ENCODE data around the gene KIAA1671. TPM values are rescaled to one million over a fixed set of nuclear protein-coding genes. Genes with fewer than 3 reads are reported as not detected.

KIAA1671 gene
- total and polyA plus RNA-seq, 9 of the 15 experiments (the other 6 are each of a cell fraction or from before 2014, with no cell fraction given): under 0.01 to 0.11 (median 0.02) TPM; not detected in 5

GRCh38 chr22:25176175-25176574, 223.7 kb downstream of the KIAA1671 start:
- ATAC-seq (no peak), DNase-seq (ENCODE audit: extremely low read depth in 1 of 4, low spot score in 3 of 4) (no peak), FAIRE-seq (no peak)
- WGBS (ENCODE audit: insufficient coverage, low coverage, missing lambda C conversion rate): 15% methylated on average over 4 of the region's 6 CpGs
- intact Hi-C loops (cut with micrococcal nuclease) (no loop called here), in situ Hi-C loops (cut with MboI) (no loop called here)
- Histone ChIP-seq H3K36me3 (ENCODE audit: control insufficient read depth, insufficient read depth, low read length) (no peaks in the 10 kb centered on the region), H3K4me2 (ENCODE audit: insufficient read depth, low read length) (no peak overlapping the region), H3K27me3 (ENCODE audit: control insufficient read depth in 2 of 2, insufficient read depth in 2 of 2, low read length in 2 of 2) (peaks cover 0 to 5% of the 10 kb centered on the region in 2 experiments; a peak in 3 of 5 replicates), H3K27ac (ENCODE audit: extremely low read depth, low read depth, low read length) (no peak overlapping the region), H3K9me1 (ENCODE audit: control insufficient read depth, insufficient read depth, low read length) (no peaks in the 10 kb centered on the region), H3K9me3 (replicated peaks; ENCODE audit: control insufficient read depth, insufficient read depth, low read depth, low read length) (no peaks in the 10 kb centered on the region), H3K4me3 (no peak overlapping the region), H4K20me1 (replicated peaks; ENCODE audit: control insufficient read depth, insufficient read depth, low read length) (no peaks in the 10 kb centered on the region), H3K79me2 (ENCODE audit: control insufficient read depth, insufficient read depth, low read length) (no peaks in the 10 kb centered on the region), H2AFZ (ENCODE audit: low read depth, low read length) (no peak overlapping the region), H3K4me1 (replicated peaks in 1 of 2; ENCODE audit: control insufficient read depth in 2 of 2, insufficient read depth in 2 of 2, low read length in 2 of 2) (no peaks in the 10 kb centered on the region), H3K9ac (ENCODE audit: insufficient read depth in 1 of 2, low read depth in 2 of 2, low read length in 2 of 2) (no peak overlapping the region)
- ChIA-PET CTCF (ENCODE audit: low intra/inter-chr PET ratio) (no interaction called here), POLR2A (no interaction called here)
- TF ChIP-seq LEF1 (IDR thresholded peaks at IDR 0.05) (no peak), MTA1 (IDR thresholded peaks at IDR 0.05; ENCODE audit: borderline replicate concordance) (no peak), POLR2H (tag; IDR thresholded peaks at IDR 0.05; ENCODE audit: low read depth) (no peak), BMI1 (IDR thresholded peaks at IDR 0.05; ENCODE audit: low read length) (no peak), MAX (CRISPR knock-in tag; IDR thresholded peaks at IDR 0.05) (no peak), BRD4 (IDR thresholded peaks at IDR 0.05) (no peak), FOXJ2 (tag; IDR thresholded peaks at IDR 0.05) (no peak), PYGO2 (tag; IDR thresholded peaks at IDR 0.05) (no peak), GABPA (tag; conservative IDR thresholded peaks at IDR 0.05; ENCODE audit: low read depth) (no peak), KDM4B (IDR thresholded peaks at IDR 0.05; ENCODE audit: borderline replicate concordance in 2 of 2, low read depth in 1 of 2) (no peak), CEBPG (CRISPR knock-in tag; IDR thresholded peaks at IDR 0.05) (no peak), CEBPG (tag; conservative IDR thresholded peaks at IDR 0.05 in 1 of 2, IDR thresholded peaks at IDR 0.05 in 1 of 2) (no peak), ZKSCAN1 (IDR thresholded peaks at IDR 0.05; ENCODE audit: low read depth, low read length) (no peak), ATF7 (IDR thresholded peaks at IDR 0.05) (no peak), HCFC1 (IDR thresholded peaks at IDR 0.05; ENCODE audit: low read depth, low read length) (no peak), GTF3C2 (IDR thresholded peaks at IDR 0.05; ENCODE audit: borderline replicate concordance, extremely low read depth, insufficient read length) (no peak), U2AF2 (optimal IDR thresholded peaks at IDR 0.05; ENCODE audit: low read depth, low read length) (no peak), TAF1 (IDR thresholded peaks at IDR 0.05; ENCODE audit: control insufficient read depth, extremely low read depth, insufficient read depth, low read length, severe bottlenecking) (no peak), SLC30A9 (CRISPR knock-in tag; IDR thresholded peaks at IDR 0.05) (no peak), ZNF507 (tag; conservative IDR thresholded peaks at IDR 0.05) (no peak)
- no TSS peak for BruUV-seq (replicated peaks)
